Brain microvascular endothelial cell (primary cell): ENCODE results near the gene EPB41.
A peak's percentile ranks its signal among the peaks of the same experiment; 100 is the strongest.

Experiments
- DNase-seq: peaks from one replicate; pipeline ENCODE4 v3.0.0-alpha.2; 2020
- H3K27ac ChIP-seq: fragments of 250-450 bp; sonication (Bioruptor Pico); 2 replicates; pipeline ENCODE4 v1.5.1; 2020; ENCODE audit warnings: mild to moderate bottlenecking, moderate library complexity
- H3K27me3 ChIP-seq: fragments of 250-450 bp; sonication (Bioruptor Pico); replicated peaks from 2 replicates; pipeline ENCODE4 v1.5.1; 2020; ENCODE audit warnings: mild to moderate bottlenecking
- H3K36me3 ChIP-seq: fragments of 250-450 bp; sonication (Bioruptor Pico); replicated peaks from 2 replicates; pipeline ENCODE4 v1.5.1; 2020; ENCODE audit warnings: mild to moderate bottlenecking
- H3K4me3 ChIP-seq: 2 replicates; pipeline ENCODE4 v1.5.1; 2011; ENCODE audit warnings: low read depth, mild to moderate bottlenecking, control low read depth, low read length, moderate library complexity
- CTCF ChIP-seq: IDR thresholded peaks from 2 replicates; pipeline ENCODE4 v1.5.1; 2011; ENCODE audit warnings: low read depth, mild to moderate bottlenecking, moderate library complexity, low read length, control low read depth, inconsistent platforms; ENCODE audit errors: missing control alignments
- in situ Hi-C: cut with HindIII; loops from 2 replicates; pipeline ENCODE4 v1.10.0; 2017; ENCODE audit warnings: low sequenced_read_pairs, low pct_ligation_motif_present

EPB41 gene

GRCh38 chr1:29117381-29117780, 203.0 kb downstream of the EPB41 start:
- no peak for DNase-seq
- H3K36me3 ChIP-seq, result no peaks in the 10 kb centered on the region
- H3K27me3 ChIP-seq, result no peaks in the 10 kb centered on the region
- in situ Hi-C loops, result no loop called here
- H3K27ac ChIP-seq, result no peak overlapping the region
- H3K4me3 ChIP-seq, result no peak overlapping the region
- TF ChIP-seq CTCF, result peak; percentile 50

- Histone ChIP-seq H3K36me3 (no peaks in the 10 kb centered on the region), H3K27ac (no peak overlapping the region), H3K27me3 (no peaks in the 10 kb centered on the region), H3K4me3 (no peak overlapping the region)
- in situ Hi-C loops, result no loop called here
- no peak for DNase-seq
- no peak for TF ChIP-seq CTCF
Observed at GRCh38 chr1:29119121-29119929, 205.0 kb downstream of the EPB41 start.

GRCh38 chr1:29120367-29120766, 206.0 kb downstream of the EPB41 start:
- no peak for TF ChIP-seq CTCF
- Histone ChIP-seq H3K36me3 (no peaks in the 10 kb centered on the region), H3K27me3 (no peaks in the 10 kb centered on the region), H3K4me3 (no peak overlapping the region), H3K27ac (no peak overlapping the region)
- in situ Hi-C loops, result no loop called here
- DNase-seq, result no peak

- no peaks in the 10 kb centered on the region for H3K36me3 ChIP-seq
- in situ Hi-C loops, result no loop called here
- no peak overlapping the region for H3K4me3 ChIP-seq
- H3K27me3 ChIP-seq, result no peaks in the 10 kb centered on the region
- DNase-seq, result no peak
- H3K27ac ChIP-seq, result no peak overlapping the region
- peak; percentile 54 for TF ChIP-seq CTCF
Observed at GRCh38 chr1:29120947-29121485, 206.6 kb downstream of the EPB41 start.

- no peak for DNase-seq
- TF ChIP-seq CTCF, result no peak
- in situ Hi-C loops, result no loop called here
- H3K27me3 ChIP-seq, result no peaks in the 10 kb centered on the region
- H3K4me3 ChIP-seq, result peak overlapping the region; percentile 59
- H3K27ac ChIP-seq, result no peak overlapping the region
- no peaks in the 10 kb centered on the region for H3K36me3 ChIP-seq
Observed at GRCh38 chr1:29121516-29121935, 207.2 kb downstream of the EPB41 start.
